Mesendoderm (in vitro differentiated cells): ENCODE results near the gene PAIP2.
"Not testable (repeated sequence)": the region's sequence is repeated elsewhere in the genome, so short reads cannot be mapped to it uniquely, and the experiment has no call there.

Experiments used
- DNase-seq: peaks from one replicate; pipeline ENCODE4 v3.0.0; 2013
- H2AK5ac ChIP-seq: 2 replicates; pipeline ENCODE4 v1.6.1; 2013; ENCODE audit warnings: low read length, inconsistent platforms
- H2BK120ac ChIP-seq: 2 replicates; pipeline ENCODE4 v1.6.1; 2013; ENCODE audit warnings: low read depth, mild to moderate bottlenecking, low read length, moderate library complexity, mixed read lengths
- H2BK15ac ChIP-seq: replicated peaks from 2 replicates; pipeline ENCODE4 v1.6.1; 2013; ENCODE audit warnings: low read depth, mild to moderate bottlenecking, moderate library complexity
- H2BK5ac ChIP-seq: 2 replicates; pipeline ENCODE4 v1.6.1; 2013; ENCODE audit warnings: low read length, inconsistent platforms
- H3K18ac ChIP-seq: 2 replicates; pipeline ENCODE4 v1.6.1; 2013; ENCODE audit warnings: mild to moderate bottlenecking, low read length, mixed read lengths
- H3K23ac ChIP-seq: one replicate; pipeline ENCODE4 v1.6.1; 2013; ENCODE audit warnings: low read length
- H3K27ac ChIP-seq: 2 replicates; pipeline ENCODE4 v1.5.1; 2013; ENCODE audit warnings: low read depth, mild to moderate bottlenecking, inconsistent platforms, low read length, moderate library complexity
- H3K27me3 ChIP-seq: 2 replicates; pipeline ENCODE4 v1.6.1; 2013; ENCODE audit warnings: low read length, control low read depth, mild to moderate bottlenecking, inconsistent platforms; ENCODE audit not compliant: insufficient read depth, poor library complexity
- H3K36me3 ChIP-seq: 2 replicates; pipeline ENCODE4 v1.6.1; 2013; ENCODE audit warnings: low read length, inconsistent platforms; ENCODE audit not compliant: control insufficient read depth, insufficient read depth
- H3K4ac ChIP-seq: one replicate; pipeline ENCODE4 v1.6.1; 2013; ENCODE audit warnings: low read depth, mild to moderate bottlenecking, low read length, moderate library complexity
- H3K4me1 ChIP-seq: 2 replicates; pipeline ENCODE4 v1.6.1; 2013; ENCODE audit warnings: low read depth, low read length, inconsistent platforms; ENCODE audit not compliant: control insufficient read depth
- H3K4me2 ChIP-seq: 2 replicates; pipeline ENCODE4 v1.6.1; 2013; ENCODE audit warnings: low read length
- H3K4me3 ChIP-seq: 2 replicates; pipeline ENCODE4 v1.5.1; 2013; ENCODE audit warnings: mild to moderate bottlenecking, low read length
- H3K56ac ChIP-seq: one replicate; pipeline ENCODE4 v1.6.1; 2013; ENCODE audit warnings: low read length
- H3K79me1 ChIP-seq: 2 replicates; pipeline ENCODE4 v1.6.1; 2013; ENCODE audit warnings: low read length, inconsistent platforms
- H3K79me2 ChIP-seq: 2 replicates; pipeline ENCODE4 v1.6.1; 2013; ENCODE audit warnings: mild to moderate bottlenecking, low read length; ENCODE audit not compliant: control insufficient read depth, insufficient read depth
- H3K9ac ChIP-seq: 2 replicates; pipeline ENCODE4 v1.6.1; 2013; ENCODE audit warnings: low read length, inconsistent platforms
- H4K5ac ChIP-seq: one replicate; pipeline ENCODE4 v1.6.1; 2013; ENCODE audit warnings: low read length
- H4K8ac ChIP-seq: one replicate; pipeline ENCODE4 v1.6.1; 2013; ENCODE audit warnings: low read depth, mild to moderate bottlenecking, control low read depth, low read length, moderate library complexity
- WGBS: extraction: QIAGEN DNeasy Blood & Tissue Kit; methylation state at CpG from one replicate; pipeline ENCODE4 v1.1.7; 2013; ENCODE audit warnings: low lambda C conversion rate, missing lambda C conversion rate; ENCODE audit not compliant: insufficient coverage; ENCODE audit errors: extremely low coverage; 5-methylcytosine and 5-hydroxymethylcytosine counted together

Gene PAIP2

GRCh38 chr5:139310715-139311186, 30.9 kb upstream of the PAIP2 start:
- peaks cover 79% of the 10 kb centered on the region for H3K79me2 ChIP-seq
- not testable (repeated sequence) for H3K4me2 ChIP-seq, H3K23ac ChIP-seq, H2BK5ac ChIP-seq, H2BK15ac ChIP-seq, H3K18ac ChIP-seq, H3K4me1 ChIP-seq, H3K79me1 ChIP-seq, H4K8ac ChIP-seq, H3K4ac ChIP-seq, H3K27ac ChIP-seq, H3K9ac ChIP-seq, H2AK5ac ChIP-seq, H3K36me3 ChIP-seq, H3K27me3 ChIP-seq, H3K56ac ChIP-seq, H3K4me3 ChIP-seq, H4K5ac ChIP-seq, H2BK120ac ChIP-seq
- peak; percentile 44 for DNase-seq
- WGBS = no CpG with 5 or more reads among the region's 9 CpGs

GRCh38 chr5:139312075-139312474, 29.6 kb upstream of the PAIP2 start:
- no CpG with 5 or more reads among the region's 9 CpGs for WGBS
- peak; percentile 65 for DNase-seq

GRCh38 chr5:139314276-139314675, 27.4 kb upstream of the PAIP2 start:
- Histone ChIP-seq H3K56ac (no peak overlapping the region), H3K79me2 (peaks cover 65% of the 10 kb centered on the region), H3K36me3 (peaks cover 5% of the 10 kb centered on the region), H2BK120ac (no peak overlapping the region), H4K5ac (no peak overlapping the region), H3K18ac (no peak overlapping the region), H3K4me3 (no peak overlapping the region), H3K27ac (no peak overlapping the region), H4K8ac (no peak overlapping the region), H3K4me1 (no peaks in the 10 kb centered on the region), H3K23ac (no peak overlapping the region), H2BK15ac (no peak overlapping the region), H3K9ac (no peak overlapping the region), H3K79me1 (no peaks in the 10 kb centered on the region), H3K4ac (no peak overlapping the region), H3K27me3 (no peaks in the 10 kb centered on the region), H2AK5ac (no peak overlapping the region), H2BK5ac (no peak overlapping the region), H3K4me2 (no peak overlapping the region)
- no peak for DNase-seq
- no CpG with 5 or more reads among the region's 1 CpG for WGBS

More at GRCh38 chr5:139312075-139312474, 29.6 kb upstream of the PAIP2 start:
- Histone ChIP-seq H2AK5ac (no peak overlapping the region), H3K79me1 (no peaks in the 10 kb centered on the region), H3K18ac (no peak overlapping the region), H3K4me2 (no peak overlapping the region), H3K4me3 (no peak overlapping the region), H2BK120ac (no peak overlapping the region), H3K4ac (no peak overlapping the region), H3K23ac (no peak overlapping the region), H3K79me2 (peaks cover 82% of the 10 kb centered on the region), H2BK15ac (no peak overlapping the region), H4K8ac (no peak overlapping the region), H3K4me1 (no peaks in the 10 kb centered on the region), H3K27ac (no peak overlapping the region), H3K56ac (no peak overlapping the region), H3K9ac (no peak overlapping the region), H2BK5ac (no peak overlapping the region), H3K36me3 (no peaks in the 10 kb centered on the region), H4K5ac (no peak overlapping the region), H3K27me3 (no peaks in the 10 kb centered on the region)

GRCh38 chr5:139315056-139315615, 26.5 kb upstream of the PAIP2 start:
- no peak overlapping the region for H3K4ac ChIP-seq
- H3K27me3 ChIP-seq = no peaks in the 10 kb centered on the region
- DNase-seq = no peak
- no peak overlapping the region for H2AK5ac ChIP-seq
- no peak overlapping the region for H3K23ac ChIP-seq
- no peak overlapping the region for H4K5ac ChIP-seq
- H2BK120ac ChIP-seq = no peak overlapping the region
- no peaks in the 10 kb centered on the region for H3K79me1 ChIP-seq
- WGBS = 100% methylated on average over 1 of the region's 3 CpGs
- no peak overlapping the region for H2BK15ac ChIP-seq
- H2BK5ac ChIP-seq = no peak overlapping the region
- H4K8ac ChIP-seq = no peak overlapping the region
- peaks cover 7% of the 10 kb centered on the region for H3K36me3 ChIP-seq
- no peak overlapping the region for H3K56ac ChIP-seq
- no peak overlapping the region for H3K4me2 ChIP-seq
- no peak overlapping the region for H3K27ac ChIP-seq
- no peaks in the 10 kb centered on the region for H3K4me1 ChIP-seq
- H3K18ac ChIP-seq = no peak overlapping the region
- no peak overlapping the region for H3K4me3 ChIP-seq
- H3K9ac ChIP-seq = no peak overlapping the region
- H3K79me2 ChIP-seq = peaks cover 62% of the 10 kb centered on the region

- no peak overlapping the region for H4K8ac ChIP-seq
- H2BK120ac ChIP-seq = no peak overlapping the region
- H3K4me2 ChIP-seq = no peak overlapping the region
- no peak overlapping the region for H2BK15ac ChIP-seq
- no peak overlapping the region for H3K27ac ChIP-seq
- no peak overlapping the region for H3K4me3 ChIP-seq
- H3K36me3 ChIP-seq = peaks cover 5% of the 10 kb centered on the region
- H3K79me1 ChIP-seq = no peaks in the 10 kb centered on the region
- H3K23ac ChIP-seq = no peak overlapping the region
- H3K4me1 ChIP-seq = no peaks in the 10 kb centered on the region
- no peaks in the 10 kb centered on the region for H3K27me3 ChIP-seq
- H2BK5ac ChIP-seq = no peak overlapping the region
- no peak overlapping the region for H2AK5ac ChIP-seq
- no peak overlapping the region for H4K5ac ChIP-seq
- H3K79me2 ChIP-seq = no peaks in the 10 kb centered on the region
- no peak overlapping the region for H3K4ac ChIP-seq
- no CpG with 5 or more reads among the region's 6 CpGs for WGBS
- no peak overlapping the region for H3K18ac ChIP-seq
- H3K9ac ChIP-seq = no peak overlapping the region
- no peak overlapping the region for H3K56ac ChIP-seq
- peak; percentile 15 for DNase-seq
Observed at GRCh38 chr5:139335811-139336210, 5.8 kb upstream of the PAIP2 start.

- H2AK5ac ChIP-seq = no peak overlapping the region
- no peak overlapping the region for H2BK15ac ChIP-seq
- WGBS = no CpG with 5 or more reads among the region's 2 CpGs
- peaks cover 4% of the 10 kb centered on the region for H3K4me1 ChIP-seq
- H3K4me3 ChIP-seq = no peak overlapping the region
- no peak overlapping the region for H4K8ac ChIP-seq
- H3K4me2 ChIP-seq = no peak overlapping the region
- H3K23ac ChIP-seq = no peak overlapping the region
- no peaks in the 10 kb centered on the region for H3K79me1 ChIP-seq
- H2BK120ac ChIP-seq = no peak overlapping the region
- no peak overlapping the region for H3K4ac ChIP-seq
- no peak overlapping the region for H4K5ac ChIP-seq
- peaks cover 30% of the 10 kb centered on the region for H3K79me2 ChIP-seq
- no peaks in the 10 kb centered on the region for H3K36me3 ChIP-seq
- no peak overlapping the region for H3K56ac ChIP-seq
- no peaks in the 10 kb centered on the region for H3K27me3 ChIP-seq
- no peak overlapping the region for H3K18ac ChIP-seq
- no peak overlapping the region for H3K9ac ChIP-seq
- no peak for DNase-seq
- no peak overlapping the region for H2BK5ac ChIP-seq
- no peak overlapping the region for H3K27ac ChIP-seq
Observed at GRCh38 chr5:139340051-139340450, 1.6 kb upstream of the PAIP2 start.
